Stimulated activated CD4-positive, alpha-beta T cell treated with anti-CD3 and anti-CD28 coated beads, Interleukin-1b, Interleukin-23, amount 100 ng/mL, for 1 hour (primary cell): Measurements from ENCODE around the gene CARMIL3.
A peak's percentile ranks its signal among the peaks of the same experiment; 100 is the strongest.
"Not testable (repeated sequence)": the region's sequence is repeated elsewhere in the genome, so short reads cannot be mapped to it uniquely, and the experiment has no call there.

Experiments
- DNase-seq, 2 donors: peaks; one replicate each; pipeline ENCODE4 v3.0.0-alpha.2; 2020; ENCODE audit warnings: low read depth in 2 of 2

CARMIL3 gene

GRCh38 chr14:24040692-24041091, 11.1 kb upstream of the CARMIL3 start:
- DNase-seq = no peak

- DNase-seq = no peak
Observed at GRCh38 chr14:24042746-24043145, 9.1 kb upstream of the CARMIL3 start.

GRCh38 chr14:24049002-24049401, 2.8 kb upstream of the CARMIL3 start:
- not testable (repeated sequence) for DNase-seq

GRCh38 chr14:24050753-24051152, 1.1 kb upstream of the CARMIL3 start:
- not testable (repeated sequence) for DNase-seq

GRCh38 chr14:24051176-24051788, 527 bp upstream of the CARMIL3 start:
- DNase-seq = no peak

GRCh38 chr14:24052656-24053547, 1.1 kb downstream of the CARMIL3 start:
- peak in 1 of 2 donors; percentile 34 for DNase-seq

GRCh38 chr14:24053548-24054323, 1.9 kb downstream of the CARMIL3 start:
- no peak for DNase-seq

- DNase-seq = no peak
Observed at GRCh38 chr14:24054324-24054641, 2.5 kb downstream of the CARMIL3 start.

- DNase-seq = no peak
Observed at GRCh38 chr14:24054646-24055045, 2.8 kb downstream of the CARMIL3 start.

- DNase-seq = no peak
Observed at GRCh38 chr14:24055971-24056799, 4.4 kb downstream of the CARMIL3 start.

GRCh38 chr14:24056800-24057184, 5.0 kb downstream of the CARMIL3 start:
- no peak for DNase-seq

GRCh38 chr14:24057271-24057670, 5.5 kb downstream of the CARMIL3 start:
- no peak for DNase-seq

GRCh38 chr14:24057867-24058259, 6.1 kb downstream of the CARMIL3 start:
- DNase-seq = no peak

GRCh38 chr14:24058260-24058950, 6.6 kb downstream of the CARMIL3 start:
- DNase-seq = no peak

- DNase-seq = no peak
Observed at GRCh38 chr14:24058951-24059475, 7.2 kb downstream of the CARMIL3 start.

- DNase-seq = no peak
Observed at GRCh38 chr14:24059841-24060388, 8.1 kb downstream of the CARMIL3 start.

- no peak for DNase-seq
Observed at GRCh38 chr14:24060443-24060842, 8.6 kb downstream of the CARMIL3 start.

GRCh38 chr14:24060984-24061913, 9.4 kb downstream of the CARMIL3 start:
- DNase-seq = no peak

GRCh38 chr14:24062216-24062980, 10.6 kb downstream of the CARMIL3 start:
- DNase-seq = no peak
